Stimulated activated CD4-positive, alpha-beta T cell treated with anti-CD3 and anti-CD28 coated beads, Interleukin-4, amount 100 ng/mL, for 4 hours (primary cell): Measurements from ENCODE around the gene ULK1.
"Not testable (repeated sequence)": the region's sequence is repeated elsewhere in the genome, so short reads cannot be mapped to it uniquely, and the experiment has no call there.

ENCODE experiments used
- DNase-seq, 2 experiments: peaks; one replicate each; pipeline ENCODE4 v3.0.0-alpha.2; 2020

The ULK1 gene

GRCh38 chr12:131947482-131948027 lies 53.1 kb downstream of the ULK1 start:
- no peak for DNase-seq

- no peak for DNase-seq
Observed at GRCh38 chr12:131948166-131948712, 53.8 kb downstream of the ULK1 start.

- DNase-seq = not testable (repeated sequence)
Observed at GRCh38 chr12:131948713-131949430, 54.5 kb downstream of the ULK1 start.

- DNase-seq = peak; percentile 97
Observed at GRCh38 chr12:131949431-131950181, 55.2 kb downstream of the ULK1 start, which contains the start of gene EP400. Gene EP400, plus strand, starts transcription at chr12:131949942. Its CDS starts 10,678 bp downstream, at chr12:131960620.

- peak; percentile 35 to 61 for DNase-seq
Observed at GRCh38 chr12:131950182-131950913, 55.9 kb downstream of the ULK1 start.

GRCh38 chr12:131953810-131954209 lies 59.4 kb downstream of the ULK1 start:
- DNase-seq = not testable (repeated sequence)

- DNase-seq = not testable (repeated sequence)
Observed at GRCh38 chr12:131954460-131954859, 60.0 kb downstream of the ULK1 start.

- DNase-seq = no peak
Observed at GRCh38 chr12:131959116-131959515, 64.7 kb downstream of the ULK1 start.

- no peak for DNase-seq
Observed at GRCh38 chr12:131959641-131960589, 65.5 kb downstream of the ULK1 start.

GRCh38 chr12:131960590-131961325 lies 66.3 kb downstream of the ULK1 start:
- DNase-seq = not testable (repeated sequence)

- not testable (repeated sequence) for DNase-seq
Observed at GRCh38 chr12:131961328-131961727, 66.9 kb downstream of the ULK1 start.

- DNase-seq = no peak
Observed at GRCh38 chr12:131962069-131962468, 67.6 kb downstream of the ULK1 start.

GRCh38 chr12:131963381-131963780 lies 69.0 kb downstream of the ULK1 start:
- DNase-seq = no peak

- no peak for DNase-seq
Observed at GRCh38 chr12:131965073-131965472, 70.7 kb downstream of the ULK1 start.

GRCh38 chr12:131971226-131971625 lies 76.8 kb downstream of the ULK1 start:
- DNase-seq = no peak
